GM12878 (cell line): ENCODE results near the gene PABPC1L. TPM values are rescaled to one million over a fixed set of nuclear protein-coding genes. Genes with fewer than 3 reads are reported as not detected.

Experiments
- ATAC-seq: fragments of 200-7000 bp; cut with Tn5 transposase; 3 replicates; pipeline ENCODE4 v1.9.1; 2020; ENCODE audit warnings: mild to moderate bottlenecking, moderate library complexity
- BruUV-seq: library from RNA; stranded (reverse); fragments of 400-500 nt; replicated peaks from 2 replicates; lab custom pipeline; 2021; lab: Mats Ljungman, UMichigan
- CTCF ChIA-PET: fragments of 300-600 bp; sonication (Branson Sonifier 250); formaldehyde crosslinking; extraction: SDS; loops from one replicate; lab custom pipeline; 2021; ENCODE audit warnings: inconsistent platforms; lab: Yijun Ruan, JAX
- POLR2A ChIA-PET: fragments of 350-600 bp; formaldehyde crosslinking; extraction: SDS; loops from one replicate; lab custom pipeline; 2021; ENCODE audit warnings: inconsistent platforms; lab: Charles Lee
- RAD21 ChIA-PET: fragments of 300-600 bp; sonication (Branson Sonifier 250); formaldehyde crosslinking; loops from one replicate; lab custom pipeline; 2023; ENCODE audit warnings: antibody characterized with exemption; ENCODE audit not compliant: unreplicated experiment; lab: Charles Lee
- SMC1A ChIA-PET: fragments of 300-600 bp; sonication (Branson Sonifier 250); formaldehyde crosslinking; loops from one replicate; lab custom pipeline; 2023; ENCODE audit not compliant: unreplicated experiment, uncharacterized antibody; lab: Charles Lee
- DNase-seq: peaks from one replicate; pipeline ENCODE4 v3.0.0-alpha.2; 2011; ENCODE audit warnings: low read depth, low spot score
- FAIRE-seq: peaks from 3 replicates; lab custom pipeline; 2011; peaks lifted over from hg19 to GRCh38; lab: Jason Lieb, UNC
- H2AFZ ChIP-seq: 2 replicates; pipeline ENCODE4 v1.6.0; 2011; ENCODE audit warnings: low read depth, low read length, control low read depth; ENCODE audit not compliant: control insufficient read depth
- H3K27ac ChIP-seq: 2 replicates; pipeline ENCODE4 v1.5.1; 2011; ENCODE audit warnings: control low read depth; ENCODE audit not compliant: control insufficient read depth, insufficient read depth
- H3K27me3 ChIP-seq, 2 experiments: replicated peaks in 1 of 2; 2 replicates each; pipeline versions ENCODE4 v1.6.0 to v1.6.1; 2011; ENCODE audit warnings: low read length in 1 of 2; ENCODE audit not compliant: control insufficient read depth in 2 of 2, insufficient read depth in 2 of 2
- H3K36me3 ChIP-seq, 2 experiments: 2 replicates each; pipeline ENCODE4 v1.5.1; 2011; ENCODE audit warnings: low read length in 1 of 2; ENCODE audit not compliant: control insufficient read depth in 2 of 2, insufficient read depth in 2 of 2
- H3K4me1 ChIP-seq: 2 replicates; pipeline ENCODE4 v1.6.1; 2011; ENCODE audit warnings: mild to moderate bottlenecking, low read length, moderate library complexity, mixed read lengths; ENCODE audit not compliant: control insufficient read depth, insufficient read depth
- H3K4me2 ChIP-seq: 2 replicates; pipeline ENCODE4 v1.6.0; 2011; ENCODE audit warnings: control low read depth; ENCODE audit not compliant: control insufficient read depth, insufficient read depth
- H3K4me3 ChIP-seq: fragments of 200-600 bp; sonication (generic); 2 replicates; pipeline ENCODE4 v1.5.1; 2016
- H3K79me2 ChIP-seq: 2 replicates; pipeline ENCODE4 v1.6.0; 2011; ENCODE audit warnings: low read length; ENCODE audit not compliant: control insufficient read depth, insufficient read depth
- H3K9ac ChIP-seq: 2 replicates; pipeline ENCODE4 v1.8.0; 2011; ENCODE audit warnings: low read length, control low read depth, mixed read lengths; ENCODE audit not compliant: control insufficient read depth, insufficient read depth
- H3K9me3 ChIP-seq: replicated peaks from 3 replicates; pipeline ENCODE4 v1.5.1; 2011; ENCODE audit warnings: mild to moderate bottlenecking, low read length; ENCODE audit not compliant: control insufficient read depth, insufficient read depth
- H4K20me1 ChIP-seq: 2 replicates; pipeline ENCODE4 v1.6.0; 2011; ENCODE audit not compliant: control insufficient read depth, insufficient read depth
- BHLHE40 ChIP-seq, 2 experiments: fragments of 450-650 bp in 1 of 2; IDR thresholded peaks; 2 replicates each; pipeline ENCODE4 v1.6.1; 2011 to 2017; ENCODE audit warnings: low read depth in 2 of 2, borderline replicate concordance in 1 of 2, improper control_type of control experiment in 1 of 2, low read length in 1 of 2, mild to moderate bottlenecking in 1 of 2
- BMI1 ChIP-seq: fragments of 450-650 bp; IDR thresholded peaks from 2 replicates; pipeline ENCODE4 v1.6.1; 2016; ENCODE audit warnings: mild to moderate bottlenecking, moderate library complexity, borderline replicate concordance
- GATAD2B ChIP-seq: fragments of 450-650 bp; conservative IDR thresholded peaks from 2 replicates; pipeline ENCODE4 v1.6.1; 2017; ENCODE audit warnings: low read depth, mild to moderate bottlenecking, moderate library complexity
- IKZF1 ChIP-seq: fragments of 450-650 bp; conservative IDR thresholded peaks from 2 replicates; pipeline ENCODE4 v1.6.1; 2017; ENCODE audit warnings: antibody characterized with exemption, mild to moderate bottlenecking
- NR2C1 ChIP-seq: fragments of 450-650 bp; IDR thresholded peaks from 2 replicates; pipeline ENCODE4 v1.6.1; 2017; ENCODE audit warnings: antibody characterized with exemption, mild to moderate bottlenecking, moderate library complexity
- NR2F1 ChIP-seq: fragments of 450-650 bp; conservative IDR thresholded peaks from 2 replicates; pipeline ENCODE4 v1.6.1; 2017; ENCODE audit warnings: mild to moderate bottlenecking
- SRF ChIP-seq, 2 experiments: IDR thresholded peaks; 2 replicates each; pipeline ENCODE4 v1.6.1; 2011; ENCODE audit warnings: low read depth in 2 of 2, low read length in 2 of 2, mild to moderate bottlenecking in 1 of 2, moderate library complexity in 1 of 2
- TCF7 ChIP-seq: IDR thresholded peaks from 2 replicates; pipeline ENCODE4 v1.6.1; 2014; ENCODE audit warnings: antibody characterized with exemption, borderline replicate concordance
- WGBS: methylation state at CpG from one replicate; pipeline ENCODE4 v1.1.6; 2016; ENCODE audit warnings: low lambda C conversion rate; ENCODE audit not compliant: insufficient replicate concordance, insufficient coverage; ENCODE audit errors: missing lambda C conversion rate; 5-methylcytosine and 5-hydroxymethylcytosine counted together
- in situ Hi-C: fragments of 300-500 bp; cut with MboI; formaldehyde crosslinking; loops from 9 replicates; pipeline ENCODE4 v1.14.3; 2018; ENCODE audit warnings: mixed read lengths
- intact Hi-C: fragments of 100-400 bp; cut with micrococcal nuclease; formaldehyde crosslinking; loops from one replicate; pipeline ENCODE4 v1.14.2; 2022; ENCODE audit not compliant: unreplicated experiment
- polyA plus RNA-seq, 11 experiments: library from polyadenylated mRNA; depleted of rRNA in 4 of 11; unstranded in 6 of 11; stranded (reverse) in 5 of 11; fragments of >200 nt; fragmentation: Nextera tagmentation in 4 of 11; fragmentation: Illumina TruSeq in 1 of 11; extraction: Ambion mirVana in 4 of 11; extraction: Trizol in 1 of 11; gene quantifications; 1 replicate in 1 of 11; 2 replicates in 10 of 11; pipeline versions ENCODE4 v1.2.1 to v1.2.3, GENCODE V29; 2011 to 2016; ENCODE audit warnings: inconsistent platforms in 2 of 11, missing spikeins in 2 of 11, low read depth in 1 of 11
- total RNA-seq, 4 experiments: library from RNA; depleted of rRNA in 3 of 4; stranded (reverse); fragments of >200 nt in 3 of 4; fragmentation: Illumina TruSeq in 1 of 4; extraction: Trizol in 1 of 4; gene quantifications; 2 replicates each; pipeline versions ENCODE4 v1.2.1 to v1.2.3, GENCODE V29; 2013 to 2021
- TF ChIP-seq, protein P1 (sequence below): IDR thresholded peaks from 2 replicates; pipeline ENCODE4 v1.6.1; 2012; ENCODE audit warnings: improper control_type of control experiment, low read depth, low read length; ENCODE audit not compliant: insufficient replicate concordance
- TF ChIP-seq, protein P2 (sequence below): fragments of 450-650 bp; formaldehyde crosslinking; IDR thresholded peaks from 2 replicates; pipeline ENCODE4 v1.4.0; 2022; ENCODE audit warnings: mild to moderate bottlenecking, moderate library complexity

The PABPC1L gene
- total and polyA plus RNA-seq, 10 of the 15 experiments (the other 5 are each of a cell fraction or from before 2014, with no cell fraction given) = 6.1 to 66.8 (median 11.9) TPM

DNA sequence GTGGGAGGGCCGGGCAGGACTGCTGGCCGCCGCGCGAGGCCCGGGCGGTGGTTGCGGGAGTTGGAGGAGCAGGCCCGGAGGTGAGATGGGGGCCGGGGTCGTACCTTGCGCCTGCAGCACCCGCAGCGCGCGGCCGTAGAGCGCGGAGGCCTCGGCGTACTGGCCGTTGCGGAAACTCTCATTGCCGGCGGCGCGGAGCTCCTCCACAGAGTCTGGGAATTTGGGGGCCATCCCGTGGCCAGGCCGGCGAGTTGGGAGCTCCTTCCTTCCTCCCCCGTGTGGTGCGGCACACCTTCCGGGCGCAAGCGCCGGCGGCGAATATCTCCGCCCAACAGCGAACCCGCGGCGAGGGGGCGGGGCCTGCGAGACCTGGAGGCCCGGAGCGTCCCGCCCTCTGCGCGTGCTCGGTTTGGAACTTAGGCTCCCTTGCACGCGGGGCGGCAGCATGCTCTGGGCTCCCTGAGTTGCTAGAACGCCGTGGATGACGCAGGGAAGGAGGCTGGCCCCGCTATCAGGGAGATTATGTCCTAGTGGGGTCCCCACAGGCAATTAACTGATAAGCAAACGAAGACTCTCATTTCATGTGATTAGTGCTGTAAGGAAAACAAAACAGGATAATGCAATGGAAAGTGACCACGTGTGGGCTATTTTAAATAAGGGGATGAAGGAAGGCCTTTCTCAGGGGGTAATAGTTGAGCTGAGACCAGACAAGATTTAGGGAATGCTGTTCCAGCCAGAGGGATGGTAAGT, 50.4 kb downstream of the PABPC1L start, which contains the start of gene TOMM34:
TSS of gene TOMM34 (minus strand) at position 295 of the 750 bp plus-strand sequence. CDS start at position 231, 64 bp downstream.
- ChIA-PET SMC1A (interaction anchor here (0.7 to 3.4 kb wide), 17 partner anchors 9 to 132 kb away, joined by 3 to 27 read pairs (median 4); partner anchors contain the start of gene PABPC1L), RAD21 (interaction anchor here (0.5 to 2.0 kb wide), 12 partner anchors 9 to 163 kb away, joined by 3 to 9 read pairs (median 4); partner anchors contain the start of gene YWHAB)
- TF ChIP-seq NR2F1 = no peak; the same call in 1 of the 2 replicates
- peak; percentile 87 to 95 for TF ChIP-seq BHLHE40 (IDR thresholded peaks at IDR 0.05; ENCODE audit: borderline replicate concordance in 1 of 2, low read depth in 2 of 2, low read length in 1 of 2)
- TF ChIP-seq TCF7 = no peak
- no peak for TF ChIP-seq SRF (IDR thresholded peaks at IDR 0.05; ENCODE audit: low read depth in 2 of 2, low read length in 2 of 2)
- TF ChIP-seq, protein P1, sequence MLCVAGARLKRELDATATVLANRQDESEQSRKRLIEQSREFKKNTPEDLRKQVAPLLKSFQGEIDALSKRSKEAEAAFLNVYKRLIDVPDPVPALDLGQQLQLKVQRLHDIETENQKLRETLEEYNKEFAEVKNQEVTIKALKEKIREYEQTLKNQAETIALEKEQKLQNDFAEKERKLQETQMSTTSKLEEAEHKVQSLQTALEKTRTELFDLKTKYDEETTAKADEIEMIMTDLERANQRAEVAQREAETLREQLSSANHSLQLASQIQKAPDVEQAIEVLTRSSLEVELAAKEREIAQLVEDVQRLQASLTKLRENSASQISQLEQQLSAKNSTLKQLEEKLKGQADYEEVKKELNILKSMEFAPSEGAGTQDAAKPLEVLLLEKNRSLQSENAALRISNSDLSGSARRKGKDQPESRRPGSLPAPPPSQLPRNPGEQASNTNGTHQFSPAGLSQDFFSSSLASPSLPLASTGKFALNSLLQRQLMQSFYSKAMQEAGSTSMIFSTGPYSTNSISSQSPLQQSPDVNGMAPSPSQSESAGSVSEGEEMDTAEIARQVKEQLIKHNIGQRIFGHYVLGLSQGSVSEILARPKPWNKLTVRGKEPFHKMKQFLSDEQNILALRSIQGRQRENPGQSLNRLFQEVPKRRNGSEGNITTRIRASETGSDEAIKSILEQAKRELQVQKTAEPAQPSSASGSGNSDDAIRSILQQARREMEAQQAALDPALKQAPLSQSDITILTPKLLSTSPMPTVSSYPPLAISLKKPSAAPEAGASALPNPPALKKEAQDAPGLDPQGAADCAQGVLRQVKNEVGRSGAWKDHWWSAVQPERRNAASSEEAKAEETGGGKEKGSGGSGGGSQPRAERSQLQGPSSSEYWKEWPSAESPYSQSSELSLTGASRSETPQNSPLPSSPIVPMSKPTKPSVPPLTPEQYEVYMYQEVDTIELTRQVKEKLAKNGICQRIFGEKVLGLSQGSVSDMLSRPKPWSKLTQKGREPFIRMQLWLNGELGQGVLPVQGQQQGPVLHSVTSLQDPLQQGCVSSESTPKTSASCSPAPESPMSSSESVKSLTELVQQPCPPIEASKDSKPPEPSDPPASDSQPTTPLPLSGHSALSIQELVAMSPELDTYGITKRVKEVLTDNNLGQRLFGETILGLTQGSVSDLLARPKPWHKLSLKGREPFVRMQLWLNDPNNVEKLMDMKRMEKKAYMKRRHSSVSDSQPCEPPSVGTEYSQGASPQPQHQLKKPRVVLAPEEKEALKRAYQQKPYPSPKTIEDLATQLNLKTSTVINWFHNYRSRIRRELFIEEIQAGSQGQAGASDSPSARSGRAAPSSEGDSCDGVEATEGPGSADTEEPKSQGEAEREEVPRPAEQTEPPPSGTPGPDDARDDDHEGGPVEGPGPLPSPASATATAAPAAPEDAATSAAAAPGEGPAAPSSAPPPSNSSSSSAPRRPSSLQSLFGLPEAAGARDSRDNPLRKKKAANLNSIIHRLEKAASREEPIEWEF = no peak
- TF ChIP-seq IKZF1 = peak; percentile 87
- TF ChIP-seq, protein P2, sequence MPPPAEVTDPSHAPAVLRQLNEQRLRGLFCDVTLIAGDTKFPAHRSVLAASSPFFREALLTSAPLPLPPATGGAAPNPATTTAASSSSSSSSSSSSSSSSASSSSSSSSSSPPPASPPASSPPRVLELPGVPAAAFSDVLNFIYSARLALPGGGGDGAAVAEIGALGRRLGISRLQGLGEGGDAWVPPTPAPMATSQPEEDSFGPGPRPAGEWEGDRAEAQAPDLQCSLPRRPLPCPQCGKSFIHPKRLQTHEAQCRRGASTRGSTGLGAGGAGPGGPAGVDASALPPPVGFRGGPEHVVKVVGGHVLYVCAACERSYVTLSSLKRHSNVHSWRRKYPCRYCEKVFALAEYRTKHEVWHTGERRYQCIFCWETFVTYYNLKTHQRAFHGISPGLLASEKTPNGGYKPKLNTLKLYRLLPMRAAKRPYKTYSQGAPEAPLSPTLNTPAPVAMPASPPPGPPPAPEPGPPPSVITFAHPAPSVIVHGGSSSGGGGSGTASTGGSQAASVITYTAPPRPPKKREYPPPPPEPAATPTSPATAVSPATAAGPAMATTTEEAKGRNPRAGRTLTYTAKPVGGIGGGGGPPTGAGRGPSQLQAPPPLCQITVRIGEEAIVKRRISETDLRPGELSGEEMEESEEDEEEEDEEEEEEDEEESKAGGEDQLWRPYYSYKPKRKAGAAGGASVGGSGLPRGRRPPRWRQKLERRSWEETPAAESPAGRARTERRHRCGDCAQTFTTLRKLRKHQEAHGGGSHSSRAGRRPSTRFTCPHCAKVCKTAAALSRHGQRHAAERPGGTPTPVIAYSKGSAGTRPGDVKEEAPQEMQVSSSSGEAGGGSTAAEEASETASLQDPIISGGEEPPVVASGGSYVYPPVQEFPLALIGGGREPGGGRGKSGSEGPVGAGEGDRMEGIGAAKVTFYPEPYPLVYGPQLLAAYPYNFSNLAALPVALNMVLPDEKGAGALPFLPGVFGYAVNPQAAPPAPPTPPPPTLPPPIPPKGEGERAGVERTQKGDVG = no peak
- TF ChIP-seq BMI1 = no peak
- peak; percentile 68 for TF ChIP-seq GATAD2B
- TF ChIP-seq NR2C1 = no peak

More for the DNA sequence above, 50.4 kb downstream of the PABPC1L start, which contains the start of gene TOMM34:
- Histone ChIP-seq H3K9me3 (no peaks in the 10 kb centered on the region), H3K9ac (peak within 1 kb of the TSS; percentile 72), H3K27ac (peak within 1 kb of the TSS; percentile 81), H3K4me2 (peak within 1 kb of the TSS; percentile 94), H3K4me3 (peak within 1 kb of the TSS; percentile 85), H3K27me3 (no peaks in the 10 kb centered on the region), H2AFZ (peak within 1 kb of the TSS; percentile 90), H3K4me1 (peaks cover 34% of the 10 kb centered on the region), H3K36me3 (peaks cover 0 to 22% of the 10 kb centered on the region in 2 experiments; a peak in 3 of 4 replicates), H3K79me2 (peaks cover 48% of the 10 kb centered on the region), H4K20me1 (0 out of 2 replicates have a peak, but pooled peaks cover 3% of the 10 kb centered on the region)
- intact Hi-C loops (no loop called here), in situ Hi-C loops (no loop called here)
- peak; percentile 66 for FAIRE-seq
- WGBS = under 1% methylated on average over 50 of the region's 60 CpGs
- CTCF ChIA-PET = interaction anchor here (1.5 to 4.2 kb wide), 4 partner anchors 11 to 84 kb away, joined by 3 to 21 read pairs (median 8); no protein-coding TSS in a partner anchor
- no TSS peak for BruUV-seq
- ATAC-seq = peak; percentile 94
- POLR2A ChIA-PET = interaction anchor here (0.6 to 2.4 kb wide), 7 partner anchors 11 to 84 kb away, joined by 3 to 10 read pairs (median 6); partner anchors contain the start of gene YWHAB
- no peak for DNase-seq
